Fibroblast of lung (primary cell): ENCODE results near the gene SERINC5.

Experiments used
- EZH2 ChIP-seq: IDR thresholded peaks from 2 replicates; pipeline ENCODE4 v1.5.1; 2012; ENCODE audit warnings: low read length, control low read depth, mild to moderate bottlenecking; ENCODE audit errors: missing control alignments
- TF ChIP-seq, protein P1 (sequence below), 2 donors: IDR thresholded peaks in 1 of 2; conservative IDR thresholded peaks in 1 of 2; 1 replicate in 1 of 2; 2 replicates in 1 of 2; pipeline ENCODE4 v1.5.1; 2011 to 2012; ENCODE audit warnings: low read length in 2 of 2, control low read depth in 1 of 2, inconsistent platforms in 1 of 2, low read depth in 1 of 2, mild to moderate bottlenecking in 1 of 2

DNA sequence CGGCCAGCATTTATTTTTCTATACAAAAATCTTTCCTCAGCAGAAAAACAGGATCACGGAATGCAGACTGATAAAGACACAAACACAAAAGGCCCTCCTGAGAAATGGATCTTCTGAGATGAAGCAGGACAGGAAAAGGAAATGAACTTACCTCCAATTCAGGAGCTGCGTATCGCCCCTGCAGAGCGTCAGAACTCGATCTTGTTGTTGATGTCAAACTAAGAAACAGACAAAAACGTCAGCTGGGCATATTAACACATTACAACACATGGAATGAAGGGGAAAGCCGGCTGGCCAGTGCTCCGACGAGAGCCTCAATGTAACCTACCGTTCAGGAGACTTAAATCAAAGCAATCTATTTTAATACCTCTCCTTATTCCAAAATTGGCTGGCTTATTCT is 105.1 kb downstream of the SERINC5 start:
- TF ChIP-seq, protein P1, sequence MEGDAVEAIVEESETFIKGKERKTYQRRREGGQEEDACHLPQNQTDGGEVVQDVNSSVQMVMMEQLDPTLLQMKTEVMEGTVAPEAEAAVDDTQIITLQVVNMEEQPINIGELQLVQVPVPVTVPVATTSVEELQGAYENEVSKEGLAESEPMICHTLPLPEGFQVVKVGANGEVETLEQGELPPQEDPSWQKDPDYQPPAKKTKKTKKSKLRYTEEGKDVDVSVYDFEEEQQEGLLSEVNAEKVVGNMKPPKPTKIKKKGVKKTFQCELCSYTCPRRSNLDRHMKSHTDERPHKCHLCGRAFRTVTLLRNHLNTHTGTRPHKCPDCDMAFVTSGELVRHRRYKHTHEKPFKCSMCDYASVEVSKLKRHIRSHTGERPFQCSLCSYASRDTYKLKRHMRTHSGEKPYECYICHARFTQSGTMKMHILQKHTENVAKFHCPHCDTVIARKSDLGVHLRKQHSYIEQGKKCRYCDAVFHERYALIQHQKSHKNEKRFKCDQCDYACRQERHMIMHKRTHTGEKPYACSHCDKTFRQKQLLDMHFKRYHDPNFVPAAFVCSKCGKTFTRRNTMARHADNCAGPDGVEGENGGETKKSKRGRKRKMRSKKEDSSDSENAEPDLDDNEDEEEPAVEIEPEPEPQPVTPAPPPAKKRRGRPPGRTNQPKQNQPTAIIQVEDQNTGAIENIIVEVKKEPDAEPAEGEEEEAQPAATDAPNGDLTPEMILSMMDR (conservative IDR thresholded peaks at IDR 0.05 in 1 of 2, IDR thresholded peaks at IDR 0.05 in 1 of 2; ENCODE audit: low read depth in 1 of 2, low read length in 2 of 2): no peak
- no peak for TF ChIP-seq EZH2
